ENCODE data around the gene PTPRF.
"Not testable (repeated sequence)": the region's sequence is repeated elsewhere in the genome, so short reads cannot be mapped to it uniquely, and the experiment has no call there.

Gene PTPRF

GRCh38 chr1:43547538-43548072 lies 16.9 kb downstream of the PTPRF start:
- no peaks in the 10 kb centered on the region for H4K20me1 ChIP-seq (ENCODE audit: insufficient read depth, low read length)
- no peak overlapping the region for H3K4me3 ChIP-seq (ENCODE audit: low read length)
- no peaks in the 10 kb centered on the region for H3K36me3 ChIP-seq (replicated peaks; ENCODE audit: low read depth, low read length)
- no peak overlapping the region for H3K9ac ChIP-seq (ENCODE audit: low read length)
- no peaks in the 10 kb centered on the region for H3K9me3 ChIP-seq (ENCODE audit: insufficient read depth, low read length)
- H2AFZ ChIP-seq (ENCODE audit: low read depth, low read length) = no peak overlapping the region
- H3K79me2 ChIP-seq (ENCODE audit: low read length) = no peaks in the 10 kb centered on the region
- H3K27ac ChIP-seq (ENCODE audit: low read length) = no peak overlapping the region
- H3K4me2 ChIP-seq (ENCODE audit: low read length) = no peak overlapping the region
- no peaks in the 10 kb centered on the region for H3K27me3 ChIP-seq (ENCODE audit: low read depth, low read length)
- TF ChIP-seq EZH2phosphoT487 (IDR thresholded peaks at IDR 0.05; ENCODE audit: low read depth) (no peak), CTCF (IDR thresholded peaks at IDR 0.05; ENCODE audit: low read depth, low read length) (no peak)
- no peaks in the 10 kb centered on the region for H3K4me1 ChIP-seq (ENCODE audit: low read length)

- H3K9me3 ChIP-seq (ENCODE audit: insufficient read depth, low read length) = no peaks in the 10 kb centered on the region
- no peaks in the 10 kb centered on the region for H3K4me1 ChIP-seq (ENCODE audit: low read length)
- H4K20me1 ChIP-seq (ENCODE audit: insufficient read depth, low read length) = no peaks in the 10 kb centered on the region
- no peak overlapping the region for H3K27ac ChIP-seq (ENCODE audit: low read length)
- no peak overlapping the region for H3K4me3 ChIP-seq (ENCODE audit: low read length)
- TF ChIP-seq EZH2phosphoT487 (IDR thresholded peaks at IDR 0.05; ENCODE audit: low read depth) (no peak), CTCF (IDR thresholded peaks at IDR 0.05; ENCODE audit: low read depth, low read length) (no peak)
- no peaks in the 10 kb centered on the region for H3K79me2 ChIP-seq (ENCODE audit: low read length)
- H2AFZ ChIP-seq (ENCODE audit: low read depth, low read length) = no peak overlapping the region
- no peak overlapping the region for H3K4me2 ChIP-seq (ENCODE audit: low read length)
- H3K27me3 ChIP-seq (ENCODE audit: low read depth, low read length) = no peaks in the 10 kb centered on the region
- no peak overlapping the region for H3K9ac ChIP-seq (ENCODE audit: low read length)
- H3K36me3 ChIP-seq (replicated peaks; ENCODE audit: low read depth, low read length) = no peaks in the 10 kb centered on the region
These were observed 17.9 kb downstream of the PTPRF start for GRCh38 chr1:43548285-43549271.

GRCh38 chr1:43549394-43549793 lies 18.7 kb downstream of the PTPRF start:
- H3K79me2 ChIP-seq (ENCODE audit: low read length) = not testable (repeated sequence)

GRCh38 chr1:43549921-43550597 lies 19.4 kb downstream of the PTPRF start:
- Histone ChIP-seq H3K9ac (ENCODE audit: low read length) (no peak overlapping the region), H3K27ac (ENCODE audit: low read length) (no peak overlapping the region), H3K9me3 (ENCODE audit: insufficient read depth, low read length) (no peaks in the 10 kb centered on the region), H3K4me3 (ENCODE audit: low read length) (no peak overlapping the region), H3K4me2 (ENCODE audit: low read length) (no peak overlapping the region), H3K36me3 (replicated peaks; ENCODE audit: low read depth, low read length) (no peaks in the 10 kb centered on the region), H3K4me1 (ENCODE audit: low read length) (no peaks in the 10 kb centered on the region), H4K20me1 (ENCODE audit: insufficient read depth, low read length) (no peaks in the 10 kb centered on the region), H2AFZ (ENCODE audit: low read depth, low read length) (no peak overlapping the region), H3K79me2 (ENCODE audit: low read length) (no peaks in the 10 kb centered on the region), H3K27me3 (ENCODE audit: low read depth, low read length) (no peaks in the 10 kb centered on the region)
- TF ChIP-seq EZH2phosphoT487 (IDR thresholded peaks at IDR 0.05; ENCODE audit: low read depth) = no peak
- no peak for TF ChIP-seq CTCF (IDR thresholded peaks at IDR 0.05; ENCODE audit: low read depth, low read length)

More at GRCh38 chr1:43549394-43549793, 18.7 kb downstream of the PTPRF start:
- H3K9ac ChIP-seq (ENCODE audit: low read length); H3K4me1 ChIP-seq (ENCODE audit: low read length); H2AFZ ChIP-seq (ENCODE audit: low read depth, low read length); H3K27me3 ChIP-seq (ENCODE audit: low read depth, low read length); H3K9me3 ChIP-seq (ENCODE audit: insufficient read depth, low read length); H3K36me3 ChIP-seq (replicated peaks; ENCODE audit: low read depth, low read length); H3K4me2 ChIP-seq (ENCODE audit: low read length); H3K27ac ChIP-seq (ENCODE audit: low read length); H3K4me3 ChIP-seq (ENCODE audit: low read length); H4K20me1 ChIP-seq (ENCODE audit: insufficient read depth, low read length): not testable (repeated sequence)

Measured in OCI-LY3 (cell line).